NCI-H2107 treated with DMSO at 0.1 percent for 48 hours (cell line): ENCODE results near the gene RTEL1.
"Not testable (repeated sequence)": the region's sequence is repeated elsewhere in the genome, so short reads cannot be mapped to it uniquely, and the experiment has no call there.

ENCODE experiments used
- DNase-seq: peaks from one replicate; lab custom pipeline; 2025; ENCODE audit not compliant: unreplicated experiment; lab: John Stamatoyannopoulos, UW

RTEL1 gene

GRCh38 chr20:63628246-63628975 is 29.7 kb upstream of the RTEL1 start:
- DNase-seq: peak; percentile 83

DNA sequence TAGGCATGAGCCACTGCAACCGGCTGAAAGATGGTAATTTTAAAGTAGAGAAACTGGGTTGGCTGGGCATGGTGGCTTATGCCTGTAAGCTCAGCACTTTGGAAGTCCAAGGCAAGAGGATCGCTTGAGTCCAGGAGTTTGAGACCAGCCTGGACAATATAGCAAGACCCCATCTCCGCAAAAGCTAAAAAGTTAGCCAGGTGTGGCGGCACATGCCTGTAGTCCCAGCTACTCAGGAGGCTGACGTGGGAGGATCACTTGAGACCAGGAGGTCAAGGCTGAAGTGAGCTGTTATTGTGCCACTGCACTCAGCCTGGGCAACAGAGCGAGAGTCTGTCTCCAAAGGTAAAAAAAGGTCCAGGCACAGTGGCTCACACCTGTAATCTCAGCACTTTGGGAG is 27.2 kb upstream of the RTEL1 start:
- not testable (repeated sequence) for DNase-seq

DNA sequence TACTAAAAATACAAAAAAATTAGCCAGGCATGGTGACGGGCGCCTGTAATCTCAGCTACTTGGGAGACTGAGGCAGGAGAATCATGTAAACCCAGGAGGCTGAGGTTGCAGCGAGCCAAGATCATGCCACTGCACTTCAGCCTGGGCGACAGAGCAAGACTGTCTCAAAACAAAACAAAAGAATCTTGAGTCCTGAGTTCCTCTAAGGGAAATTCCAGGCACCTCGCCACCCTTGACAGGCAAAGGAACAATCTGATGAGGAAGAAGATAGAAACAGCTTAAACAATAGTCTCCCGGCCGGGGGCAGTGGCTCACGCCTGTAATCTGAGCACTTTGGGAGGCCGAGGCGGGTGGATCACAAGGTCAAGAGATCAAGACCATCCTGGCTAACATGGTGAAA is 26.7 kb upstream of the RTEL1 start:
- DNase-seq: not testable (repeated sequence)

GRCh38 chr20:63633732-63634131 is 24.4 kb upstream of the RTEL1 start:
- DNase-seq: no peak

DNA sequence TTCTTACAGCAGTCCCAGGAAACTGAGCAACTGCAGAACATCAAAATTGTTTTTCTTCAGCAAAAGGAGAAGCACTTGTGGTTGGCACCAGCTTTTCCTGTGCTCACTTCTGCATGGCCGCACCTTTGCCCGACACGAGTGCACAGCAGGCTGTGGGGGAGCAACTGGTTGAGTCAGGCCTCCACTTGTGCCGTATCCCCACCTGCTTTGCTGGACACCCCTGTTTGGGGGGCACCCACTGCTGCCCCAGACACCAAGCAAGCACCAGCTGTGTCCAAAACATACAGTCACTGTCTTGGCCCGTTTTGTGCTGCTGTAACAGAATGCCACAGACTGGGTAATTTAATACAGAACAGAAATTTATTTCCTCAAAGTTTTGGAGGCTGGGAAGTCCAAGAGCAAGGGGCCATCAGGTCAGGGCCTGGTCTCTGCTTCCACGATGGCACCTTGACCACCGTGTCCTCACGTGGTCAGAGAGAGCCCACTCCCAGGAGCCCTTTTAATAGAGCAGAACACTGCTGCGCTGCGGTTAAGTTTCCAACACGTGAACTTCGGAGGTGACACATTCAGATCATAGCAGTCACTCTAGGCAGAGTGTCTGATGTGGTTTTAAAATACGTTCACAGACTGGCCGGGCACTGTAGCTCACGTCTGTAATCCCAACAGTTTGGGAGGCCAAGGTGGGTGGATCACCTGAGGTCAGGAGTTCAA is 22.5 kb upstream of the RTEL1 start:
- DNase-seq: no peak

DNA sequence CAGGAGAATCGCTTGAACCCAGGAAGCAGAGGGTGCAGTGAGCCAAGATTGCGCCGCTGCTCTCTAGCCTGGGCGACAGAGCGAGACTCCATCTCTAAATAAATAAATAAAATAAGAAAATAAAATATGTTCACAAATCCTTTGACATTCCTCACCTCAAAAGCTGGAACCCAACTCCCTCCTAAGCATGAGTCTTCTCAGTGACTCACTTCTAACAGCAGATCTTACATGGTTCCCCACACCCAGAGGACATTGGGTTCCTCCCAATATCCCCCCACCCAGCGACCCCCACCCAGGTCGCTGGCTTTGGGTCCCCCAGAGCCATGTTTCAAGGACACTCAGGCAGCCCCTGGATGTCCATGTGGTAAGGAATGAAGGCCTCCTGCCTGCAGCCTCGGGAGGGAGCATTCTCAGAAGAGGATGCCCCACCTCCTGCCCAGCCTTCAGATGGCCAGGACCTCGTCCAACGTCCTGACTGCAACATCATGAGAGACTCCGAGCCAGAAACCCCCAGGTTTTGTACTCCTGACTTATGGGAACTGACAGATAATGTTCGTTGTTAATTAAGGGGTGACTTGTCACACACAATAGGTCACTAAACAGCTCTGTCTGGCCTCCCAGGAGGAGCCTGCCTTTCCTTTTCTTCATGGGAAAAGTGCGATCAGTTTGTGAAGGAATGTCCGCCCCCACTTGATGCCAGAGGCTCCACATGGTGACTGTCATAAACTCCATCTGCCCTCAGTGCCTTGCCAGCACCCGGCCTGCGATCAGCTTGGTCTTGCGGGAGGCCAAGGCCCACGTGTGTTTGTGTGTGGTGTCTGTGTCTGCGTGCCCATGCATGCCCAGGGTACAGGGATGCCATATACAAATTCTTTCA is 21.1 kb upstream of the RTEL1 start:
- no peak for DNase-seq

- no peak for DNase-seq
Measured at GRCh38 chr20:63639093-63639975, 18.8 kb upstream of the RTEL1 start.

- no peak for DNase-seq
Measured at GRCh38 chr20:63640086-63640485, 18.0 kb upstream of the RTEL1 start.

GRCh38 chr20:63640686-63641085 is 17.4 kb upstream of the RTEL1 start:
- DNase-seq: not testable (repeated sequence)

- DNase-seq: no peak
Measured at GRCh38 chr20:63641146-63641791, 16.8 kb upstream of the RTEL1 start.

DNA sequence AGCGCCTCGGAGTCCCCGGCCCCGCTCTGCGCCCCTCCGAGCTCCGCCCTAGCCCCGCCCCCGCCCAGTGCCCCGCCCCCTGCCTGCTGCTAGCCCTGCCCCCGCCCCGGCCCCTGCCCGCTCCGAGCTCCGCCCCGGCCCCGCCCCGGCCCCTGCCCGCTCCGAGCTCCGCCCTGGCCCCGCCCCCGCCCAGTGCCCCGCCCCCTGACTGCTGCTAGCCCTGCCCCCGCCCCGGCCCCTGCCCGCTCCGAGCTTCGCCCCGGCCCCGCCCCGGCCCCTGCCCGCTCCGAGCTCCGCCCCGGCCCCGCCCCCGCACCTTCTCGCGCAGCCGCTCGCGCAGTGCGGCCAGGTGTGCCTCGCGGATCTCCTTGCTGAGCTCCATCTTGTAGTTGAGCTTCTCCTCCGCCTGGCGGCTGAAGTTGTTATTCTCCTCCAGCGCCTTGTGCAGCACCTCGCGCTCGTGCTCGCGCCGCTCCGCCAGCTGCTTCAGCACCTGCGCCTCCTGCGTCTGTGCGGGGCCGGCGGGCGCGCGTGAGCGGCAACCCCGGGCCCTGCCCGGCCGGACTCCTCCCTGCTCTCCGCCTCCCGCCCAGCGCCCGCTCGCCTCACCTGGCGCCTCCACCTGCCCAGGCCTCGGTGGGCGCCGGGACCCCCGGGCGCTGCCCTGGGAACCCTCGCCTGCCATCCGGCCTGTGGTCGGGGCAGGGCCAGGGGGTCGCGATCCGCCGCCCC is 16.2 kb upstream of the RTEL1 start:
- DNase-seq: peak; percentile 75

- DNase-seq: no peak
Measured at GRCh38 chr20:63642527-63643247, 15.4 kb upstream of the RTEL1 start.

GRCh38 chr20:63643499-63643898 is 14.6 kb upstream of the RTEL1 start:
- no peak for DNase-seq

DNA sequence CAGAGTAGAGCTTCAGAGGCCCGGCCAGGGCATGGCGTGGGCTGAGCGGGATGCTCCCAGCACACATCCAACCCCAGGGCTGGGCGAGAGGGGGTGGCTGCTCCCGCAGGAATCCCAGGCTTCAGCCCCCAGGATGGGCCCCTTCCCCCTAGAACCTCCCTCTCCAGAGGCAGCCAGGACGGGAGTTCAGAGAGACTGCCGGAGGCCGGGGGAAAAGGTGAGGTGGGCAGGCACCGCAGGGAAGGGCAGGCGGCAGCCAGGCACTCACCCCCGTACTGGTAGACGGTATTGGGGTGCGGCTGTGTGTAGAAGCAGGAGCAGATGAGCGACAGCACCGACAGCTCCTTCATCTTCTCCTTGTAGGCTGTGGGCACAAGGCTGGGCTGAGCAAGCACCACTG is 14.2 kb upstream of the RTEL1 start:
- DNase-seq: no peak

DNA sequence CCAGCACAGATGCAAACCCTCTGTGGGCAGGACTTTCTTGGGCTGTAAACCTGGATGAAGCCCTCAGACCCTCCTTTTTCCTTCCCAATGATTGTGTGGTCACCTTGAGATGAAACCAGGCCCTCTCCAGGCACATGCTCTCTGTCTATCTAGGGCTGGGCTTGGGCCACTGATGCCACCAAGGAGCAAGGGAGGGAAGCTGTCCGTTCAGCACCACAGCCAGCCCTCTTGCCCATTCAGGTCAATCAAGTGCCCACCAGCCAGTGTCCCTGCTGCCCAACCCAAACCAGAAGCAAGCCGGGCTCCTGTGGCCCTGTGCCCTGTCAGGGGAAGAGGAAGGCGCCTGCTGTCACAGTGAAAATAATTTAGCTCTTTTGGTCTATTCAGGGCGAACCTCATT is 12.9 kb upstream of the RTEL1 start:
- no peak for DNase-seq

DNA sequence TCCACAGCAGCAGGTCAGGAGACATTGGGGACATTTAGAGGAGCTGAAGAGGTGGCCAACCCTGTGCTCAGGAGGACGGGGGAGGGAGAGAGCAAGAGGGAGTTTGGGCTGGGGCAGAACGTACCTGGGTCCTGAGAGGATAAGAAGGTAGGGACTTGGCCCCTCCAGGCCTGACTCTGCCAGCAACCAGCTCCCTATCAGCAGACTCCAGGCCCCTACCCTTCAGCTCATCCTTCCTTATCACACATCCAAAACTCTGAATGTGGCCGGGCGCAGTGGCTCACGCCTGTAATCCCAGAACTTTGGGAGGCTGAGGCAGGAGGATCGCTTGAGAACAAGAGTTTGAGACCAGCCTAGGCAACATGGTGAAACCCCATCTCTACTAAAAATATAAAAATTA is 9.9 kb upstream of the RTEL1 start:
- no peak for DNase-seq

GRCh38 chr20:63648895-63649589 is 9.1 kb upstream of the RTEL1 start:
- DNase-seq: no peak

- DNase-seq: not testable (repeated sequence)
Measured at GRCh38 chr20:63650486-63650885, 7.6 kb upstream of the RTEL1 start.

- no peak for DNase-seq
Measured at GRCh38 chr20:63651942-63652191, 6.2 kb upstream of the RTEL1 start.
